ENCODE measurements around the gene MARCHF10.
A peak's percentile ranks its signal among the peaks of the same experiment; 100 is the strongest.

MARCHF10 gene

DNA sequence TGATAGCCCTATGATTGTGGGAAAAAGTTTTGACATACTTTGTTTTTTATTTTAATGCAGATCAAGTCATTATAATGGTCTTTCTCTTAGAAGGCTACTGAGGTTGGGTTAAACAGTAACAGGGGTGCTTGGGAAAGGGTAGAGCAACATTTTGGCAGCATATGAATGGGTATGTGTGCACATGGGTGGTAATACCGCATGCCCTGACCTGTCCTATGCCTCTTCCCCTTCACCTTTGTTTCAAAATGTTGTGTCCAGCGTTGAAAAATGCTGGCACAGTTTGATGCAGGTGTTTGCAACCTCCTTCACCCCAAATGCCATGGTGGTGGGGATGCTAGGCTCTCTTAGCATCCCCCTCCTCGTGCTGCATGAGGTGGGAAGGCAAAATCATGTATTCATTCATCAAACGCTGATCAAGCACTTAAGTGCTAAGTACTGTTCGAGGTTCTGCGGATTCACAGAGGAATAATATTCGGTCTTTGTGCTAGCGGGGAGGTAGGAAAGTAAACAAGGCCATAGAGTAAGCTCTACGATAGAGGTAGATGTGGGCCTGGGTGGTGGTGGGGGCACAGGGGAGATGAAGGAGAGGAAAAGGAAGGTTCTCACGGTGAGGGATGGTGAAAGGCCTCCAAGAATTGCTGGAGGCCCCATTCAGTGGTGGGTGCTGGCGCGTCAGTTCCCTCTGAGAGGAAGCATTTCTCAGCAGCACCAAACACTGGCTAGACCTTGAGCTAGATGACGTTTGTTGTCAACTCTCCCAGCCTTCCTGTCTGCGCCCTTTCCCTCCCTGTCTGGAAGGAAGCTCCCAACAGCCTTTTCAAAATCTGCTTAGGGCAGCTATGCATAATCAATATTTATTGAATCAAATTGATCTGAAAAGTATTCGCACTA, 13.3 kb upstream of the MARCHF10 start:
- Histone ChIP-seq H3K79me1 (ENCODE audit: low read depth, low read length) (no peaks in the 10 kb centered on the region), H4K91ac (ENCODE audit: low read depth, low read length, poor library complexity) (no peak overlapping the region), H3K18ac (ENCODE audit: low read length) (no peak overlapping the region), H3K9ac (ENCODE audit: low read depth, low read length, poor library complexity) (no peak overlapping the region), H2AK5ac (ENCODE audit: low read depth, low read length) (no peak overlapping the region), H3K27me3 (ENCODE audit: control insufficient read depth in 3 of 3, insufficient read depth in 3 of 3, low read depth in 1 of 3, low read length in 3 of 3) (no peaks in the 10 kb centered on the region), H2BK12ac (ENCODE audit: low read length) (no peak overlapping the region), H3K4me3 (ENCODE audit: low read length in 2 of 2) (no peak overlapping the region), H2BK5ac (ENCODE audit: low read length) (no peak overlapping the region), H3K4me2 (ENCODE audit: insufficient read depth, low read length, poor library complexity, severe bottlenecking) (no peak overlapping the region), H4K8ac (ENCODE audit: low read depth, low read length) (no peak overlapping the region), H3K9me3 (replicated peaks in 1 of 2; ENCODE audit: control insufficient read depth in 2 of 2, insufficient read depth in 1 of 2, low read depth in 1 of 2, low read length in 2 of 2) (no peaks in the 10 kb centered on the region), H2BK15ac (ENCODE audit: low read length) (no peak overlapping the region), H2AFZ (ENCODE audit: low read length) (peak overlapping the region; percentile 21), H3K27ac (replicated peaks; ENCODE audit: low read length) (no peak overlapping the region), H3K4me1 (ENCODE audit: control insufficient read depth in 2 of 2, insufficient read depth in 1 of 2, low read depth in 1 of 2, low read length in 2 of 2) (peaks cover 11 to 30% of the 10 kb centered on the region in 2 donors), H3K4ac (ENCODE audit: low read length) (no peak overlapping the region), H3K14ac (ENCODE audit: low read length) (no peak overlapping the region), H3K23ac (ENCODE audit: low read depth, low read length, poor library complexity) (no peak overlapping the region), H3K36me3 (replicated peaks in 1 of 2; ENCODE audit: control insufficient read depth in 2 of 2, insufficient read depth in 2 of 2, low read length in 2 of 2) (no peaks in the 10 kb centered on the region), H2BK120ac (ENCODE audit: low read depth, low read length) (no peak overlapping the region)
- no CpG with 5 or more reads among the region's 15 CpGs for WGBS, 2 donors (ENCODE audit: extremely low coverage in 2 of 2, insufficient read length in 2 of 2, insufficient replicate concordance in 1 of 2)
- no peak for DNase-seq (ENCODE audit: low spot score)

- H2BK120ac ChIP-seq (ENCODE audit: low read depth, low read length), result no peak overlapping the region
- no peak overlapping the region for H4K8ac ChIP-seq (ENCODE audit: low read depth, low read length)
- H3K4me2 ChIP-seq (ENCODE audit: insufficient read depth, low read length, poor library complexity, severe bottlenecking), result no peak overlapping the region
- WGBS, 2 donors (ENCODE audit: extremely low coverage in 2 of 2, insufficient read length in 2 of 2, insufficient replicate concordance in 1 of 2), result no CpG with 5 or more reads among the region's 12 CpGs
- no peak overlapping the region for H2BK5ac ChIP-seq (ENCODE audit: low read length)
- peaks cover 9 to 23% of the 10 kb centered on the region in 2 donors for H3K4me1 ChIP-seq (ENCODE audit: control insufficient read depth in 2 of 2, insufficient read depth in 1 of 2, low read depth in 1 of 2, low read length in 2 of 2)
- H2BK15ac ChIP-seq (ENCODE audit: low read length), result no peak overlapping the region
- H3K27ac ChIP-seq (replicated peaks; ENCODE audit: low read length), result peak overlapping the region; percentile 52
- H3K79me1 ChIP-seq (ENCODE audit: low read depth, low read length), result no peaks in the 10 kb centered on the region
- peak overlapping the region; percentile 86 for H2AFZ ChIP-seq (ENCODE audit: low read length)
- H3K9ac ChIP-seq (ENCODE audit: low read depth, low read length, poor library complexity), result no peak overlapping the region
- H4K91ac ChIP-seq (ENCODE audit: low read depth, low read length, poor library complexity), result no peak overlapping the region
- no peaks in the 10 kb centered on the region for H3K36me3 ChIP-seq (replicated peaks in 1 of 2; ENCODE audit: control insufficient read depth in 2 of 2, insufficient read depth in 2 of 2, low read length in 2 of 2)
- peak; percentile 45 for DNase-seq (ENCODE audit: low spot score)
- H3K14ac ChIP-seq (ENCODE audit: low read length), result no peak overlapping the region
- H3K27me3 ChIP-seq (ENCODE audit: control insufficient read depth in 3 of 3, insufficient read depth in 3 of 3, low read depth in 1 of 3, low read length in 3 of 3), result no peaks in the 10 kb centered on the region
- H3K4ac ChIP-seq (ENCODE audit: low read length), result no peak overlapping the region
- H3K4me3 ChIP-seq (ENCODE audit: low read length in 2 of 2), result no peak overlapping the region
- H3K23ac ChIP-seq (ENCODE audit: low read depth, low read length, poor library complexity), result no peak overlapping the region
- no peak overlapping the region for H2BK12ac ChIP-seq (ENCODE audit: low read length)
- H3K9me3 ChIP-seq (replicated peaks in 1 of 2; ENCODE audit: control insufficient read depth in 2 of 2, insufficient read depth in 1 of 2, low read depth in 1 of 2, low read length in 2 of 2), result no peaks in the 10 kb centered on the region
- H2AK5ac ChIP-seq (ENCODE audit: low read depth, low read length), result no peak overlapping the region
- no peak overlapping the region for H3K18ac ChIP-seq (ENCODE audit: low read length)
Observed at GRCh38 chr17:62819511-62820221, 11.6 kb upstream of the MARCHF10 start.

DNA sequence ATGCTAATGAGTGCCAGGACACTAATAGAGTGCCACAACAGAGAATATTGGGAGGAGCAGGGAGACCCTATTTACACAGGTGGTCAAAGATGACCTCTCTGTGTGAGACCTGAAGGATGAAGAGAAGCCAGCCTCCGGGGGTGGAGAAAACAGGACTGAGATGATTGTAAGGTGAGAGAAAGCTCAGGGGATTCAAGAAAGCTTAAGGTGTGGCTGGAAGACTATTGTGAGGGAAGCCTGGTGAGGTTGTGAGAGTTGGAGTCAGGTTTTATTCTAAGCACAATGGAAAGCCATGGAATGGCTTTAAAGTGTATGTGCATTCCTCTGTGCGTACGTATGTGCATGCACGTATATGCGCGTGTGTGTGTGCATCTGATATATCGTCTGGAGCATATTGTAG, 10.4 kb upstream of the MARCHF10 start:
- Histone ChIP-seq H3K18ac (ENCODE audit: low read length) (no peak overlapping the region), H2BK15ac (ENCODE audit: low read length) (no peak overlapping the region), H3K23ac (ENCODE audit: low read depth, low read length, poor library complexity) (no peak overlapping the region), H3K27ac (replicated peaks; ENCODE audit: low read length) (no peak overlapping the region), H3K9me3 (replicated peaks in 1 of 2; ENCODE audit: control insufficient read depth in 2 of 2, insufficient read depth in 1 of 2, low read depth in 1 of 2, low read length in 2 of 2) (peaks cover 0 to 1% of the 10 kb centered on the region in 2 donors), H3K36me3 (replicated peaks in 1 of 2; ENCODE audit: control insufficient read depth in 2 of 2, insufficient read depth in 2 of 2, low read length in 2 of 2) (no peaks in the 10 kb centered on the region), H3K9ac (ENCODE audit: low read depth, low read length, poor library complexity) (no peak overlapping the region), H3K4ac (ENCODE audit: low read length) (no peak overlapping the region), H4K8ac (ENCODE audit: low read depth, low read length) (no peak overlapping the region), H2BK5ac (ENCODE audit: low read length) (no peak overlapping the region), H3K14ac (ENCODE audit: low read length) (no peak overlapping the region), H3K27me3 (ENCODE audit: control insufficient read depth in 3 of 3, insufficient read depth in 3 of 3, low read depth in 1 of 3, low read length in 3 of 3) (no peaks in the 10 kb centered on the region), H3K4me3 (ENCODE audit: low read length in 2 of 2) (no peak overlapping the region), H4K91ac (ENCODE audit: low read depth, low read length, poor library complexity) (no peak overlapping the region), H2BK120ac (ENCODE audit: low read depth, low read length) (no peak overlapping the region), H2AFZ (ENCODE audit: low read length) (no peak overlapping the region), H2AK5ac (ENCODE audit: low read depth, low read length) (no peak overlapping the region), H3K4me1 (ENCODE audit: control insufficient read depth in 2 of 2, insufficient read depth in 1 of 2, low read depth in 1 of 2, low read length in 2 of 2) (peaks cover 7 to 20% of the 10 kb centered on the region in 2 donors), H3K79me1 (ENCODE audit: low read depth, low read length) (no peaks in the 10 kb centered on the region), H3K4me2 (ENCODE audit: insufficient read depth, low read length, poor library complexity, severe bottlenecking) (no peak overlapping the region), H2BK12ac (ENCODE audit: low read length) (no peak overlapping the region)
- WGBS, 2 donors (ENCODE audit: extremely low coverage in 2 of 2, insufficient read length in 2 of 2, insufficient replicate concordance in 1 of 2), result no CpG with 5 or more reads among the region's 7 CpGs
- no peak for DNase-seq (ENCODE audit: low spot score)

- no peak for DNase-seq (ENCODE audit: low spot score)
- H3K9ac ChIP-seq (ENCODE audit: low read depth, low read length, poor library complexity), result no peak overlapping the region
- no peaks in the 10 kb centered on the region for H3K36me3 ChIP-seq (replicated peaks in 1 of 2; ENCODE audit: control insufficient read depth in 2 of 2, insufficient read depth in 2 of 2, low read length in 2 of 2)
- peaks cover 7 to 20% of the 10 kb centered on the region in 2 donors for H3K4me1 ChIP-seq (ENCODE audit: control insufficient read depth in 2 of 2, insufficient read depth in 1 of 2, low read depth in 1 of 2, low read length in 2 of 2)
- no peak overlapping the region for H2BK120ac ChIP-seq (ENCODE audit: low read depth, low read length)
- H3K9me3 ChIP-seq (replicated peaks in 1 of 2; ENCODE audit: control insufficient read depth in 2 of 2, insufficient read depth in 1 of 2, low read depth in 1 of 2, low read length in 2 of 2), result peaks cover 0 to 1% of the 10 kb centered on the region in 2 donors
- H3K18ac ChIP-seq (ENCODE audit: low read length), result no peak overlapping the region
- no peak overlapping the region for H4K91ac ChIP-seq (ENCODE audit: low read depth, low read length, poor library complexity)
- H2BK12ac ChIP-seq (ENCODE audit: low read length), result no peak overlapping the region
- H3K27ac ChIP-seq (replicated peaks; ENCODE audit: low read length), result no peak overlapping the region
- H3K27me3 ChIP-seq (ENCODE audit: control insufficient read depth in 3 of 3, insufficient read depth in 3 of 3, low read depth in 1 of 3, low read length in 3 of 3), result no peaks in the 10 kb centered on the region
- H4K8ac ChIP-seq (ENCODE audit: low read depth, low read length), result no peak overlapping the region
- H3K14ac ChIP-seq (ENCODE audit: low read length), result no peak overlapping the region
- no CpG with 5 or more reads among the region's 6 CpGs for WGBS, 2 donors (ENCODE audit: extremely low coverage in 2 of 2, insufficient read length in 2 of 2, insufficient replicate concordance in 1 of 2)
- H3K4me3 ChIP-seq (ENCODE audit: low read length in 2 of 2), result no peak overlapping the region
- H2BK15ac ChIP-seq (ENCODE audit: low read length), result no peak overlapping the region
- H2AK5ac ChIP-seq (ENCODE audit: low read depth, low read length), result no peak overlapping the region
- H3K4ac ChIP-seq (ENCODE audit: low read length), result no peak overlapping the region
- H3K79me1 ChIP-seq (ENCODE audit: low read depth, low read length), result no peaks in the 10 kb centered on the region
- no peak overlapping the region for H3K23ac ChIP-seq (ENCODE audit: low read depth, low read length, poor library complexity)
- H2BK5ac ChIP-seq (ENCODE audit: low read length), result no peak overlapping the region
- no peak overlapping the region for H2AFZ ChIP-seq (ENCODE audit: low read length)
- H3K4me2 ChIP-seq (ENCODE audit: insufficient read depth, low read length, poor library complexity, severe bottlenecking), result no peak overlapping the region
Observed at GRCh38 chr17:62816282-62816839, 8.2 kb upstream of the MARCHF10 start.
